ENCODE measurements around the gene THADA.

GRCh38 chr2:43397821-43398220, 198.0 kb downstream of the THADA start:
- no peak for TF ChIP-seq KLF16 (tag by site-specific recombination; IDR thresholded peaks at IDR 0.05)
- TF ChIP-seq ZNF398 (tag by site-specific recombination; IDR thresholded peaks at IDR 0.05), result no peak
- no peak for TF ChIP-seq ZNF571 (tag by site-specific recombination; IDR thresholded peaks at IDR 0.05)
- TF ChIP-seq ZNF184 (tag by site-specific recombination; IDR thresholded peaks at IDR 0.05), result no peak
- TF ChIP-seq KLF10 (tag by site-specific recombination; IDR thresholded peaks at IDR 0.05), result no peak
- no peak for TF ChIP-seq CTCF (tag by site-specific recombination; IDR thresholded peaks at IDR 0.05)
- TF ChIP-seq ZNF121 (tag by site-specific recombination; IDR thresholded peaks at IDR 0.05), result no peak
- no peak for TF ChIP-seq YY1 (tag by site-specific recombination; IDR thresholded peaks at IDR 0.05)
- TF ChIP-seq KLF17 (tag by site-specific recombination; IDR thresholded peaks at IDR 0.05), result no peak
- no peak for TF ChIP-seq ZNF521 (tag by site-specific recombination; IDR thresholded peaks at IDR 0.05)
- TF ChIP-seq WT1 (tag by site-specific recombination; IDR thresholded peaks at IDR 0.05), result no peak
- no peak for TF ChIP-seq ZNF423 (tag by site-specific recombination; IDR thresholded peaks at IDR 0.05)
- no peak for TF ChIP-seq ZNF324 (tag by site-specific recombination; IDR thresholded peaks at IDR 0.05)

All from HEK293 (cell line).